LHCN-M2 (cell line): ENCODE data around the gene ENAH. TPM values are rescaled to one million over a fixed set of nuclear protein-coding genes. Genes with fewer than 3 reads are reported as not detected.

ENCODE experiments used
- DNase-seq: peaks from one replicate; pipeline ENCODE4 v3.0.0-alpha.2; 2012; ENCODE audit warnings: low read depth
- total RNA-seq: library from RNA; depleted of rRNA; stranded (reverse); fragments of >200 nt; gene quantifications from 2 replicates; pipeline ENCODE4 v1.2.3, GENCODE V29; 2014

The ENAH gene
- total RNA-seq, 1 experiment from 2014 or later: 82.4 TPM

DNA sequence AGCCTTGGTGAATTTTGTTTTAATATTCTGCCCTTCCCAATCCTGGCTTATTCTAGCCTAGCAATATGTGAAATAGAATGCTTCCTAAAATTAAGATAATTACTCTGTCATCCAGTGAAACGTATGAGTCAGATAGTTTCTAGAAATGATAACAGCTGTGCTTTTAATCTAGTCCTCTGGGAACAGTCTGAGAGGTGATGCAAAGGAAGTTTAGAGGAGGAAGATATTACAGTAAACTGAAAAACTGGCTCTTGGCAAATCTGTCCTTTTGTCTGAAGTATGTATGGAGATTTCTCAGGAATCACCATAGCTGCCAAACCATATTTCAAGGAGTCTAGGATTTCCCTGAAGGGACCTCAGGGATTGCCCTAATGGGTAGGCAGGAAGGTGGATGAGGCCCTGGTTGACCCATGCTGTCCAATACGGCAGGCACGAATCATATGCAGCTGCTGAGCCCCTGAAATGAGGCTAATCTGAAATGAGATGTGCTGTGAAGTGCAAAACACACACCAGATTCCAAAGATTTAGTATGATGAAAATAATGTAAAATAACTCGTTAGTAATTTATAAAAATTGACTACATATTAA, 154.3 kb downstream of the ENAH start:
- DNase-seq: peak; percentile 90

DNA sequence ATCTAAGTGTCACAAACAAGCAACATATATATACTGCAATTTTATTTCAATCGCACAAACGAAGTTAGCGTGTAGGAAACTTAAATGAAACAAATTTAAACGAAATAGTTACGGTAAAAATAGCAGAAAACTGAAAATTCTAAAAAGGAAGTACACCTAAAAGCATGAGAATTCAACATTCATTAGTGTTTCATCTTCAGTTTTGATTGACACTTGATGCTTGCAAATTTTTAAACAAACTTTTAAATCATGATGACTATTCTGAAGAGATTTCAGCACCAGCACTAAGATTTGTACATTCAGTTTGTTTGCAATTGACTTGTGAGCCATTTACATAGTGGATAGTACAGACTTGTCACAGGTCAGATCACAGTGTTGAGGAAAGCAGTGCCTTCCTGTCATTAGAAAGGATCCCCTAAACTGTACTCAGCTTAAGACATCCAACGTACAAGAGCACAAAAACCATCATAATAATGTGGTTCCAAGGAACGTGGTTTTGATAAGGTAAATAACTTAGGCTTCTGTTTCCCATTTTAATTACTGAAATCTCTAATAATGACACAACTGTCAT, 158.0 kb downstream of the ENAH start:
- DNase-seq: no peak

DNA sequence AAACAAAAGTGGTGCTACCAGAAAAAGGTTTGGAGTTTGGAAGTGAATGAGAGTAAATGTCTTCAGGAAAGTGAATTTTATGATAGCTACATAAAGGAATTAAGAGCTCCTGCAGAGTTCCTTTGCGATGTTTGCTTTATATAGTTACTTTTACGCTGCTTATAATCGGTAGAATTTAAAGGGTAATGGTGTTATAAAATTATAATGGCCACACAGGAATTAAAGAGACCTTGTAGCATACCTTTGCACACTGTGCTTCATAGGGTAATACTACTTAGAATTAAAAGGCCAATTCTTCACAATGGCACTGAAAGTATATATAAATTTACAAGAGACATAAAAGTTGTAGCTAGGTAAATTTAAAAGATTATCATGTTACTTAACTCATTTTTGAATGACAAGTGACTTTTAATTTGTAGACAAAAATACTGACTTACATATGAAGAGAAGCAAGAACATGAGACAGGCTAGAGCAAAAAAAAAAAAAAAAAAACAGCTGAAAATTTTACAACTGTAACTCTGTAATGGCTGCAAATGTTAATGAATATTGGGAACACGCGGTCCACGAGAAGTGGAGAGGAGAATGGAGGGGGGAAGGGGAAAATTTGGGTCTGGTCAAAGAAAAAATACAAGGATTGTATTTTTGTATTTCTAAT, 159.2 kb downstream of the ENAH start:
- no peak for DNase-seq

DNA sequence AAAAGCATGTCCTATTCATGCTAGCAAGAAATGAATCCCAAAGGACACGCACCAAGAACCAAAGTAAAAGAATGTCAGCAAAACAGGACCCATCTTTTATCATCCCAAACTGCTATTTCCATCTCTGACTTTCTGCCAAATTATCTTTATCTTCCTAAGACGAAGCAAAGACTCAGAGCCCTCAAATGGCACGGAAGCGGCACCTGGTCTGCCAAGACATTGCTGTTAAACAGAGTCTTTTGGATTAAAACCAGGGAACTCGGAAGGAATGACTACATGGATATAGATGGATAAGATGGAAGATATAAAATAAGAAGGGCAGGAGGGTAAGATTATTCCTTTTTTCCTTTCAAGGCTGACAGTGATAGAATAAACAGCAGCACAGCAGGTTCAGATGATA, 164.2 kb downstream of the ENAH start:
- DNase-seq: no peak

DNA sequence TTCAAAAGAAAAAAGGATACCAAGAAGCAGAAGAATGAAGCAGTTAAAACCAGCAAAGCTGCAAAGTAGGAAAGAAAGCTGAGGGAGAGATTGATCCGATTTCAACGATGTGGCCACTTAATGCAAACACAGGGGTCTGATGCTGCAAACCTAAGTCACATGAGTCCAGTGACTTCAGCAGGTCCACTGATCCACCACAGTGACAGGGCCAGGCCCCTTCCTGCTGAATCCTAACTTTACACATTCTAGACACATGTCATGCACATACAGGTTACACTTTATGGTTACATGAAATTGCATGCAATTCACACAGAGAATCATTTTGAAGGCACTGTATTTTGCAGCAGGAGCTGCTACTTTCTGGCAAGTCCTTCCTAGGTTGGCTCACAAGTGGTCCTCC, 166.1 kb downstream of the ENAH start:
- no peak for DNase-seq

DNA sequence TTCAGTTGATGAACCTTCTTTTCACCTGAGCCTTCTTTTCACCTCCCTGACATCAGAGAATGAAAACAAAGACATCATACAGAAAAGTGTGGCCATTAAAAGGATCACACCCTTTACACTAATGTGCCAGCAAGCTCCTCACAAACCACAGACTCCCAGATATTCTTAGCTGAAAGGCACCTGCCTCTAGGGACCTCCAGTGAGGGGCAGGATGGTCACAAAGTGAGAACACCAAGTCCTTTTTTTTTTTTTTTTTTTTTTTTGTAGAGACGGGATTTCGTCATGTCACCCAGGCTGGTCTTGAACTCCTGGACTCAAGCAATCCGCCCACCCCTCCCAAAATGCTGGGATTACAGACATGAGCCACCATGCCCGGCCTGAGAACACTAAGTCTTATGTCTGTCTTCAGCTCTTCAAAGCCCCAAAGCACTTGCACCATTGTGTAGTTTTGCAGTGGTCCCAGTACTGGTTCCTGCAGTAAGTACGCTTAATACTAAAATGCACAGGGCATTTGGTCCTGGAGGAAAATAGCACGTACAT, 166.9 kb downstream of the ENAH start:
- DNase-seq: no peak

DNA sequence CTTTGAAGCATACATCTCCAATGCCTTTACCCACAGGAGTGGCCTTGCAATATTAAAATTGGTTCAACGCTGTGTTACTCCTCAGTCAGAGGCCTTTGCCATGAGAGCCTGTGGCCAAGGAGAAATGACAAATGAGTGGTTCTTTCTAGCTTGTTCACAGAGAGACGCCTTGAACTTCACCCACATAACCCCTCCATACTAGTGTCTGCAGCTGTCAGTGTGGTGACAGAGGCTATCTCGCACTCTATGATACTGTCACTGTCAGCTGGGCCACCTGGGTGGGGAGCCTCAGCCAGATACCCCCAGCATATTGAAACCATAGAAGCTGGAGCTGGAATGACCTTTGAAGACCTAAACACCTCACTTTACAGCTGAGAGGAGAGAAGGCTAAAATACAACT, 167.7 kb downstream of the ENAH start:
- no peak for DNase-seq

DNA sequence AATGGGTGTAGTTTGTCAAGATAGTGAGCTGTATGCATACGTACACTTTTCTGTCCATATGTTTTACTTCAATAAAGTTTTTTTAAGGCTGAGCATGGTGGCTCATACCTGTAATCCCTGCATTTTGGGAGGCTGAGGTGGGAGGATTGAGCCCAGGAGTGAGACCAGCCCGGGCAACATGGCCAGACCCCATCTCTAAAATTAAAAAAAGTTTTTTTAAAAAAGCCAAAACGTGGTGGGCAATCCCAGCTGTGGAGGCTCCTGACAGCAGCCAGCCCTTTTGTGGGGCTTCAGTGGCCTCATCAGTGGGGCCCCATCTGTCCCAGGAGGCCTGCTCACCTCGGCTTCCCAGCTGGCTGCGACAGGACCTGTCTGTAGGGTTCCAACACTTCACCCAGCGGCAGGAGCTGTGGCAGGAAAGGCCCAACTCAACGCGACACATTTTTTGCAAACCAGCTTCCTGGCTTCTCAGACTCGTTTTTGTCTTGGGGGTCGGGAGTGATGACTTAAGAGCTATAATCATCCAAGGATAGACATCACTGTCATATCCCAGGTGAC, 168.2 kb downstream of the ENAH start:
- no peak for DNase-seq

DNA sequence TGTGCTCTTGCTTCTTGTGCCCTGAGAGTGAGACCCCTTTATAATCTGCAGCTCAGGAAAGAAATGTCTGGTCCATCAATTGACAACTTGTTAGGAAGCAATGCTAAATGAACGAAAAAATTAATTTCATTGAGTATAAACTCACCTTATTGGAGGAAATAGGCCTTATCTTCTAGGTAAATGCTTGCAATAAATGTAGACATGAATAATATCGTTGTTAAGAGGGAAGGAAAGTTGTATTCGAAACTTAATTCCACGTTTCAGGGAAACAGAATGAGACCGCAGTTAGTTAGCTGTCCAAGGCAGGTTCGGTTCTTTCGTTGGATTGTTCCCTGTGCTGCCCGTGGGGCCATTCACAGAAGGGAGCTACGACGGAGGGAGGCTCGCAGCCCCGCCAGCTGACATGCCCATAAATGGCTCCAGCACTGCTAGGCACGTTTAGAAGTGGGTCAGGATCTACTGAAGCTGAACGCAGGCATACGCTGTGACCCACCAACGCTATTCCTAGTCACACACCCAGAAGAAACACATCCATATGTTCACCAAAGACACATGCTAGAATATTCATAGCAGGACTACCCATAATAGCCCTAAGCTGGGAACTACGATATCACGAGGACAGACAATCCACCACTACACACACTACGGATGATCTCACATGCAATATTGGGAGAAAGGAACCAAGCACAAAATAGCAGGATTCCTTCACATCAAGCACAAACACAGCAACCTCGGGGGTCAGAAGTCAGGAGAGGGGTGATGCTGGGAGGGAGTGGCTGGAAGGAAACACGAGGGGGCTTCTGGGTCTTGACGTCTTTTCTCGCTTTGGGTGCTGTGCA, 168.9 kb downstream of the ENAH start:
- DNase-seq: no peak

DNA sequence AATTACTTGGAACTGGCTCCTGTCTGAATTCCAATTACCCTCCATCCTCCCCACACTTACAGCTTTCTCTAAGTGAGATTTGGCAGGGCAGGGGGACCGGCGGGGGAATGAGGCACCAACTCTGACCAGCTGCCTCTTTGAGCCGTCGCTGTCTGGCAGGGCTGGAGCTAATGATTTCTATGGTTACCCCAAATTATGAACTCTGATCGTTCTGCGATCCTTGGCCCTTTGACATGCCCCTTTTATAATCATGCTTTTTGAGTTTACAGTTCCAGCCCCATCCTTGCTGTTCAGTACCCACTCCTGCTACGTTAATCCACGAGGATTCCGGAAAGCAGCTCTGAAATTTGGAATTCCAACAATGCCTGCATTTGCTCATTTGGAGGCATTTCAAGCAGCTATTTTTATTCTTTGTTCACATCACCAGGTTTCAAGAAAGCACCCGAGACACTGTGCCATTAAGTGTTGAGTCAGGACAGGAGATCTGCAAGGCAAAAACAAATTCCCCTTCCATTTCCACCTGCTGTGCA, 170.4 kb downstream of the ENAH start:
- DNase-seq: peak; percentile 18

DNA sequence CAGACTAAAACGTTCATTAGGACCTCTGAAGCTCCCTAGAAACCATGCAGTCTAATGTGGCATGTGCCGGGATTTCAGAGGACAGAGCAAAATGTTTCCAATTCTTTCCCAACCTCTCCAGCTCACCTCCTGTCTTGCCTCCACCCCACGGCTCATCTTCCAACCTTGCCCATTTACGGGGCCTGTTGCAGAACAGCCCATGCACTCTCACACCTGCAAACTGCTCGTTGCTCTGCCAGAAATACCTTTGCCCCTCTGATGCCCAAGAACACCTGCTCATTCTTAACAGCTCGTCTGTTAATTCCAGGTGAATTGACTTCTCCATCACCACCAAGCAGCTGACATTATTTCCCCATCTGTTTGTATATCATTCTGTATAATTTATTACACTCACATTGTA, 171.2 kb downstream of the ENAH start:
- DNase-seq: no peak

DNA sequence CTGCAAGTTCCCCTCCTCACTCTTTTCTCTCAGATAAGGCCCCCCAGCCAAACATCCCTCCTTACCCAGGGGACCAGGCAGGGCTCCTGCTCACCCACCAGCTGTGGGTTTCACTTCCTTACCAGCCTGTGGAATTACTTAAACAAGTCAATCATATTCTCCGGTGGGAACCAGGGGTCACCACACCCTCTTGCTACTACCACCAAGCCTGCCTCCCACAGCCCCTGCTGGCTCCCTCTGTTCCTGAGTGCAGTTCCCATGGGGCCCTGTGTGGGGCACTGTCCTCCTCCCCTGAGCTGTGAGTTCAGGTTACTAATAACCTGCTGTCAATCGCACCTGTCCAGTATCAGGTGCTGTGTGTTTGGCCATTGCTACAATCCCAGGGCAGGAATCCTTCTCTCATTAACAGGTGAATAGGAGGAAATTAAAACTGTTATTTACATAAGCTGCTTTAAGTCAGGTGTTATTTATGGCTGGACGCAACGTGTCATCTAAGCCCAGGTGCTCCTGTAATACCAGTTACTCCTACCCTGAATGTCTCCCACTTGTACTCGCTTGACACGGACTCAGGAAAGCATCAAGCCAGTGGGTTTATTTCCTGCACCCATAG, 172.0 kb downstream of the ENAH start:
- peak; percentile 18 for DNase-seq

DNA sequence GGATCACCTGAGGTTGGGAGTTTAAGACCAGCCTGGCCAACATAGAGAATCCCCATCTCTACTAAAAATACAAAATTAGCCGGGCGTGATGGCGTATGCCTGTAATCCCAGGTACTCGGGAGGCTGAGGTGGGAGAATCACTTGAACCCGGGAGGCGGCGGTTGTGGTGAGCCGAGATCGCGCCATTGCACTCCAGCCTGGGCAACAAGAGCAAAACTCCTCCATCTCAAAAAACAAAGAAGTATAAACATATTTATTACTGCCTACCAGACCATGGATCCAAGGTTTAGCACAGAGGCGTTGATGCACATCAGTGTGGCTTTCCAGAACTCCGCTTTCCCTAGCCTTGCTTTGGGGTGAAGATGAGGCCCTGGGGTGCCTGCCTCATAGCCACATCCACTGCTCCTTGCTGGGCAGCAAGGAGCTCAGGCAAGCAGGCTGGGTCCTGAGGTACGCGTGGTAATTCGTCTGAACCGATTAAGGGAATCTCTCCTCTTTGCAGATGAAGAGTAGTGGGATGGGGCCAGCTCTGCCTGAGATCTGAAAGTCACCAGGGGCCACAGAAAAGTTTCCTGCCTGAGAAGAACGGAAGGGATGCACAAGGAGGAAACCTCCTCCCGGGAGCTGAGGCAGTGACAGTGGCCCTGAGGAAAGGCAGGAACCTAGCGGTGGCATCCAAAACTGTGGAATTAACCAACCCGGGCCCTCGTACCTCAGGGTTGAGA, 172.8 kb downstream of the ENAH start:
- no peak for DNase-seq

DNA sequence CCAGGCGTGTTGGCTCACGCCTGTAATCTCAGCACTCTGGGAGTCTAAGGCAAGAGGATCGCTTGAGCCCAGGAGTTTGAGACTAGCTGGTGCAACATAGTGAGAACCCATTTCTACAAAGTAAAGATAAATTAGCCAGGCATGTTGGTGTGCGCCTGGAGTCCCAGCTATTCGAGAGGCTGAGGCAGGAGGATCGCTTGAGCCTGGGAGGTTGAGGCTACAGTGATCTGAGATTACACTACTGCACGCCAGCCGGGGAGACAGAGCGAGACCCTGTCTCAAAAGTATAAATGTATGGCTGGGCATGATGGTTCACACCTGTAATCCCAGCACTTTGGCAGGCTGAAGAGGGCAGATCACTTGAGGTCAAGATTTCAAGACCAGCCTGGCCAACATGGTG, 173.6 kb downstream of the ENAH start:
- DNase-seq: no peak

DNA sequence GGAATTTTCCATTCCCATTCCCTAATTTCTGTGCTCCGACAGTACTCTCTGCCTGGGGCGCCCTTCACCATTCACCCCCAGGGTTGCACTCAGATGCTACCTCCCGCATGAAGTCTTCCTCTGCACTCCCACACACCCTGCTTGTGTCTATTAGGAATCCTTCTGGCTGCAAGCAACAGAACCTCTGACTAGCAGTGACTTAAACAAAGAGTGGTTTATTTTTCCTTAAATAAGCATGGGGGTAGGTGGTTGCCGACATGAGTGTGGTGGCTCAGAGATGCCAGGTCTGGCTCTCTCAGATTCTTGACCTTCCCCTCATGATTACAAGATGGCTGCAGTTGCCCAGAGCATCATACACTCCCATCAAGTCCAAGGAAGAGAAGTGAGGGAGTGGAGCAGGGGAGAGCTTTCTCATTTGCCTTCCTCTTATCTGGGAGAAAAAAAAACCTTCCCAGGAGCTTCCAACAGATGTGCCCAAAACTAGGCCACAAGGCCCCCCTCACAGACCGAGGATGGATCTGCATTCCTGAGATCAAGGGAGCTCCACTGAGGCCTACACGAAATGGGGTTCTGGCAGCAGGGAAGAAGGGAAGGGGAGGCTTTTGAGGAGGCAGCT, 175.5 kb downstream of the ENAH start:
- DNase-seq: no peak

DNA sequence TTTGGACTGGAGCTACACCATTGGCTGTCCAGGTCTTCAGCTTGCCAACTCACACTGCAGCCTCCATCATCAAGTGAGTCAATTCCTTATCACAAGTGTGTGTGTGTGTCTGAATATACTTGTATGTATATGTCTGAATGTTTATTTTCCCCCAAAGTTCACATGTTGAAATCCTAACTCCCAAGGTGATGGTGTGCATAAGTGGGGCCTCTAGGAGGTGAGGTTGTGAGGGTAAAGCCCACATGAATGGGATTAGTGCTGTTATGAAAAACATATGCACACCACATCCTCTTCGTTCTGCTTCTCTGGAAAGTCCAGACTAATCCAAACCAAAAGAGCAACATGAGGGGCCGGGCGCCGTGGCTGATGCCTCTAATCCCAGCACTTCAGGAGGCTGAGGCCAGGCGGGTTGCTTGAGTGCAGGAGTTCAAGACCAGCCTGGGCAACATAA, 176.4 kb downstream of the ENAH start:
- no peak for DNase-seq

DNA sequence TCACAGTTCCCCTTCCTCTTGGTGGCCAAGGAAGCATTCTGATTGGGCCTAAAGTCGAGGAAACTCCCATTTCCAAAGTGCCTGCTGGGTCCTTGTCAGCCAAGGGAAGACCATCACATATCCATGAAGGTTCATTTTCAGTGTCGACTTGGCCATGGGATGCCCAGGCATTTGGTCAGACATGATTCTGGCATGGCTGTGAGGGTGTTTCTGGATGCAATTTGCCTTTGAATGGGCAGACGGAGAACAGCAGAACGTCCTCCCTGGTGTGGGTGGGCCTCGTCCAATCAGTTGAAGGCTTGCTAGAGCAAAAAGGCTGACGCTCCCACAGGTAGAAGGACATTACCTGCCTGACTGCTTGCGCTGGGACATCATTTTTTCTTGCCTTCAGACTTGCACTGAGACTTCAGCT, 176.8 kb downstream of the ENAH start:
- no peak for DNase-seq

DNA sequence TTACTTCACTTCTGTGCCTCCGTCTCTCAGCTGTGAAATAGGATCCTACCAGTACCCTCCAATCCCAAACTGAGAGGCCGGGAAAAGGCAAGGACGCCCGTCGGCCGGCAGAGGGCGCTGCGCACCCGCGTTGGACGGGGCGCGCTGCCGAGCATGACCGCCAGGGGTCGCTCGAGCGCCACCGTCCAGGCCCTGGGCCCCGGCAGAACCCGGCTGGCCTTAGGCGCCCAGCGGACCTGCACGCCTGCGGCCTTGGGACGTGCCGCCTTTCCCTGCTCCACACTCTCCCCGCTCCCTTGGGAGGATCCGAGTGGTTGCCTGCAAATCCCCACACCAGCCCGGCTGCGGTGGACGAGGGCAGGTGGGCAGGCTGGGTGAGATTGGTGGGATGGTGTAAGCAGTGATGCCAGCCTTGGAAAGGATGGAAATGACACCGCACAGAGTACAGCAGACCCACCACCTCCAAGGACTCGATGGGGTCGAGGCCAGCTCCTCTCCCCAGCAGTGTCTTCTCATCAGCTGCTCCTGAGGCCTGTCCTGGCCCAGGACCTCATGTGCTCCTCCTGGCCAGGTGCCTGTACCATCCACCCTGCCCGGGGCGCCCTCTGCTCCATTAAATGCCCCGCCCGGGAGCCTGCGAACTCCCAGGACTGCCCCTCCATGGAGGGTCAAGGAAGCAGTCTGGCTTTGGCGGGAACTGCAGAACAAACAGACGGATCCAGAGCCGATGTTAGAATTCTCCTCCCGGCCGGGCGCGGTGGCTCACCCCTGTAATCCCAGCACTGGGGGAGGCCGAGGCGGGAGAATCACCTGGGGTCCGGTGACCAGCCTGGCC, 177.7 kb downstream of the ENAH start:
- DNase-seq: peak; percentile 56

DNA sequence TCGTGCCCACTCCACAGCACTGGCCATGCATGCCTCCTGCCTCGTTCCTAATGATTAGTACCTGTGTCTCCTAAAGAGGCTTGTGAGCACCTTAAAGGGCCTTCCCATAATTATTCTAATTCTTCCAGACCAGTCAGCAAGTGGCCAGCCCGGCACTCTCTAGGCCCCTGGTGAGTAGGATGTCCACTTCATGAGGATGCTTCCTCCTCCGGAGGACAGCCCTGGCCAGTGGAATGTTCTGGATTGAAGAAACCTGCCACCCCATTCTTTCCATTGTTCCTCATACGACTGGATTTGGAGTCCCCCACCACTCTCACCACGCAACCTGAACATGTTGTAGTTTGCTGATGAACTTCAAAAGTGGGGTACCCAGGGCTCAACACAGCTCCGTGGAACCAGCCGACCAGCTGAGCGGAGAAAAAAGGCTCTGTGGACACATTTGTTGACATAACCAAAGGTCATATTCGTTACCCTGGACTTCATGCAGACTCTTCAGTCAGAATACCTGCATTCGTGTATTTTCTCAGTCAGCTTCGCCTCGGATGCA, 178.4 kb downstream of the ENAH start:
- DNase-seq: no peak
